PC-3 (cell line): ENCODE measurements around the gene CEP85.

Experiments
- CTCF ChIP-seq: fragments of 300-600 bp; sonication (generic); conservative IDR thresholded peaks from 2 replicates; pipeline ENCODE4 v1.5.1; 2017; ENCODE audit warnings: antibody characterized with exemption, low read depth, mild to moderate bottlenecking, low read length
- EZH2 ChIP-seq: fragments of 300-600 bp; sonication (generic); IDR thresholded peaks from one replicate; pipeline ENCODE4 v1.6.1; 2017; ENCODE audit warnings: antibody characterized with exemption, mild to moderate bottlenecking, low read length; ENCODE audit not compliant: unreplicated experiment

- TF ChIP-seq CTCF (no peak), EZH2 (no peak)
Measured at GRCh38 chr1:26297791-26298124, 63.8 kb downstream of the CEP85 start.
